Activated CD4-positive, CD25-positive, alpha-beta regulatory T cell treated with anti-CD3 and anti-CD28 coated beads, Interleukin-2, amount 50 U/mL, for 72 hours (primary cell): ENCODE measurements around the gene SHH.

Experiments used
- DNase-seq: peaks from one replicate; pipeline ENCODE4 v3.0.0; 2021

The SHH gene

GRCh38 chr7:155811895-155812761, at the start of gene SHH:
Gene SHH (minus strand): TSS chr7:155812463. CDS start chr7:155812122, 341 bp downstream.
- DNase-seq: no peak

GRCh38 chr7:155861480-155861868, 49.2 kb upstream of the SHH start:
- DNase-seq: no peak

- no peak for DNase-seq
Measured at GRCh38 chr7:155860840-155861479, 48.7 kb upstream of the SHH start.

- DNase-seq: no peak
Measured at GRCh38 chr7:155860461-155860839, 48.2 kb upstream of the SHH start.

- no peak for DNase-seq
Measured at GRCh38 chr7:155858521-155859061, 46.3 kb upstream of the SHH start.

- DNase-seq: no peak
Measured at GRCh38 chr7:155857141-155857540, 44.9 kb upstream of the SHH start.

GRCh38 chr7:155856656-155857055, 44.4 kb upstream of the SHH start:
- DNase-seq: no peak

GRCh38 chr7:155852426-155853301, 40.4 kb upstream of the SHH start:
- no peak for DNase-seq

- DNase-seq: no peak
Measured at GRCh38 chr7:155851892-155852291, 39.6 kb upstream of the SHH start.

- no peak for DNase-seq
Measured at GRCh38 chr7:155850766-155851678, 38.8 kb upstream of the SHH start.

- DNase-seq: no peak
Measured at GRCh38 chr7:155850001-155850436, 37.8 kb upstream of the SHH start.

GRCh38 chr7:155848691-155849669, 36.7 kb upstream of the SHH start:
- no peak for DNase-seq

- no peak for DNase-seq
Measured at GRCh38 chr7:155847821-155848435, 35.7 kb upstream of the SHH start.

GRCh38 chr7:155846936-155847335, 34.7 kb upstream of the SHH start:
- DNase-seq: no peak

- DNase-seq: no peak
Measured at GRCh38 chr7:155846156-155846555, 33.9 kb upstream of the SHH start.

- DNase-seq: no peak
Measured at GRCh38 chr7:155845226-155845625, 33.0 kb upstream of the SHH start.

- DNase-seq: no peak
Measured at GRCh38 chr7:155844526-155844925, 32.3 kb upstream of the SHH start.

- DNase-seq: no peak
Measured at GRCh38 chr7:155844019-155844453, 31.8 kb upstream of the SHH start.

GRCh38 chr7:155843426-155844018, 31.3 kb upstream of the SHH start:
- no peak for DNase-seq
